ENCODE measurements around the gene GFPT2. TPM values are rescaled to one million over a fixed set of nuclear protein-coding genes. Genes with fewer than 3 reads are reported as not detected.

The GFPT2 gene
- total and polyA plus RNA-seq, 12 donors, result 1.9 to 20.1 (median 9.3) TPM

DNA sequence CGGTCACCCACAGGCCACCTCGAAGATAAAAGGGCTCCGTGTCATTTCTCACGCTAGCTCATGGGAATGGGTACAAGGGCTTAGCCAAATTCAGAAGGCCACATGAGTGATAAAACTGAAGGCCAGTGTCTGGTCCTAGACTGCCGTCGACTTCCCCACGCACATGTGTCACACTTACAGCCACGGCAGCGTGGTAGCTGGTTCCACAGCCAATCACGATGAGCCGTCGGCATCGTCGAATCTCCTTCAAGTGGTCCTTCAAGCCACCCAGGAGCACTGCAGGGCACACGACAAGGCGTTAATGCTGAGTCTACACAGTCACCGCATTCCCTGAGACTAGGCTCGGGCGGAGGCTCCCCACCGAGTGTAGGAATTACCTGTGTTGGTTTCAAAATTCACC lies 36.5 kb downstream of the GFPT2 start:
- intact Hi-C loops (cut with DNase I), result loop anchor here in 1 of 2 donors (10.0 kb wide), 1 partner anchor 182 kb away; no protein-coding TSS in a partner anchor
- no peak for TF ChIP-seq POLR2A (IDR thresholded peaks at IDR 0.05)
- TF ChIP-seq, protein P1, sequence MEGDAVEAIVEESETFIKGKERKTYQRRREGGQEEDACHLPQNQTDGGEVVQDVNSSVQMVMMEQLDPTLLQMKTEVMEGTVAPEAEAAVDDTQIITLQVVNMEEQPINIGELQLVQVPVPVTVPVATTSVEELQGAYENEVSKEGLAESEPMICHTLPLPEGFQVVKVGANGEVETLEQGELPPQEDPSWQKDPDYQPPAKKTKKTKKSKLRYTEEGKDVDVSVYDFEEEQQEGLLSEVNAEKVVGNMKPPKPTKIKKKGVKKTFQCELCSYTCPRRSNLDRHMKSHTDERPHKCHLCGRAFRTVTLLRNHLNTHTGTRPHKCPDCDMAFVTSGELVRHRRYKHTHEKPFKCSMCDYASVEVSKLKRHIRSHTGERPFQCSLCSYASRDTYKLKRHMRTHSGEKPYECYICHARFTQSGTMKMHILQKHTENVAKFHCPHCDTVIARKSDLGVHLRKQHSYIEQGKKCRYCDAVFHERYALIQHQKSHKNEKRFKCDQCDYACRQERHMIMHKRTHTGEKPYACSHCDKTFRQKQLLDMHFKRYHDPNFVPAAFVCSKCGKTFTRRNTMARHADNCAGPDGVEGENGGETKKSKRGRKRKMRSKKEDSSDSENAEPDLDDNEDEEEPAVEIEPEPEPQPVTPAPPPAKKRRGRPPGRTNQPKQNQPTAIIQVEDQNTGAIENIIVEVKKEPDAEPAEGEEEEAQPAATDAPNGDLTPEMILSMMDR (IDR thresholded peaks at IDR 0.05), result no peak

DNA sequence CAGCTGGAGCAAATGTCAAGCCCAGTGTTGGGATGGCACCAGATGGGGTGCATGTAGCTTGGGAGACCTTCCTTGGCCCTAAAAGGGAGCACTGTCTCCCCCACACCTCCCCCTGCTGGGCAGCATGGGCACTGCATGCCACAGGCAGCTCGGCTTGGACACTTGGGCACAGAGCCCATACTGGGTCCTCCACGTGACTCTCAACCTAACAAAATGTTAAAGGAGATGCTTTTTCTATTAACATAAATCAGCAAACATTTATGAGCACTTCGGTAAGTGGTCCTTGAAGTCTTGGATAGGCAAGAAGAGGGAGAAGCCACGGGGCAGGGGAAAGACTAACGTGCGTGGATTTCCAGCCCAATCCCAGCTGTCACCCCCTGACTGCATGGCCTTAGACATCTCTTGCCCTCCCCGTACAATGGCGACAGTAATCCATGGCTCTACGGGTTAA lies 37.3 kb downstream of the GFPT2 start:
- Histone ChIP-seq H3K4me1 (replicated peaks in 1 of 2) (no peaks in the 10 kb centered on the region), H3K9me3 (replicated peaks in 1 of 3) (no peaks in the 10 kb centered on the region), H3K27me3 (no peaks in the 10 kb centered on the region), H3K36me3 (replicated peaks in 1 of 2) (no peaks in the 10 kb centered on the region), H3K27ac (no peak overlapping the region), H3K4me3 (no peak overlapping the region)
- intact Hi-C loops (cut with DNase I), result loop anchor here in 1 of 2 donors (10.0 kb wide), 1 partner anchor 181 kb away; no protein-coding TSS in a partner anchor
- WGBS, 4 donors, result 56 to 60% (median 58%) methylated on average over 8 to 9 of the region's 9 CpGs
- TF ChIP-seq POLR2A (IDR thresholded peaks at IDR 0.05), result no peak
- TF ChIP-seq, protein P1 (IDR thresholded peaks at IDR 0.05), result peak; percentile 76 to 93 (median 87)
- DNase-seq, result peak; percentile 67 to 84 (median 73)

More for the DNA sequence above, 36.5 kb downstream of the GFPT2 start:
- H3K4me3 ChIP-seq, result no peak overlapping the region
- H3K27me3 ChIP-seq, result no peaks in the 10 kb centered on the region
- H3K36me3 ChIP-seq (replicated peaks in 1 of 2), result no peaks in the 10 kb centered on the region
- no peaks in the 10 kb centered on the region for H3K9me3 ChIP-seq (replicated peaks in 1 of 3)
- no peak overlapping the region for H3K27ac ChIP-seq
- 86 to 90% (median 88%) methylated on average over 20 of the region's 20 CpGs for WGBS, 4 donors
- no peaks in the 10 kb centered on the region for H3K4me1 ChIP-seq (replicated peaks in 1 of 2)
- no peak for DNase-seq

DNA sequence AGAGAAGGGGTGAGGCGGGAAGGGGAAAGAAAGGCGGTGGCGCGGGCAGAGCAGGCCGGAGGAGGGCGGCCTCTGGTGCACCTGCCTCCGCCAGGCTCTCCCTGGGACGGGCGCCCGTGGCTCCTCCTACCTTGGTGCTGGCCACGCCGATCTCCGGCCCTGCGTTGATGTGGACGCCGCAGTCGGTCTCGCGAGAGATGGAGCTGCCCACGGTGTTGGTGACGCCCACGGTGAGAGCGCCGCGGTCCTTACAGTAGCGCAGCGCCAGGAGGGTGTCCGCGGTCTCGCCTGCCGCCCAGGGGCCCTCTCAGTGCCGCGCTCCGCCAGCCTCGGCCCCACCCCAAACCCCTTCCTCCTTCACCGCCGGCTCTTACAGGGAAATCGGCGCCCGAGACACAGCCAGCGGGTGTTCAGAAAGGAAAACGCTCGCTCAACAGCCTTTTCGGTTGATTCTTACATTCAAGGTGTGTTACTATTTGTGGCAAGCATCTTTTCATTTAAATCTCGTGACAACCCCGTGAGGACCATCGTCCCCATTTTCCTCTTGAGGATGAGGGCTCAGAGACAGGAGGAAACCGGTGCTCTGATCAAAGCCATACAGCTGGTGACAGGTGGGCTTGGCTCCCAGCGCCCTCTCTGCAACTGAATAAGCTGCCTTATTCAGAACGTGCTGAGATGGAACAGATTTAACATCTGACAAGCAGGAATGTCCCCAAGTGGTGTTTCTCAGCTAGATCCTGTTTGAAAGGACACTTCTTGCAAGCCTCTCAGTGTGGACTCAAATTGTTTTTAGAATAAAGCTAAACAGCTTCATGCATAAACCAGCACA lies 39.2 kb downstream of the GFPT2 start:
- Histone ChIP-seq H3K36me3 (replicated peaks in 1 of 2) (no peaks in the 10 kb centered on the region), H3K4me1 (replicated peaks in 1 of 2) (no peaks in the 10 kb centered on the region), H3K4me3 (no peak overlapping the region), H3K27ac (peak overlapping the region in 1 of 5 donors; percentile 26), H3K27me3 (no peaks in the 10 kb centered on the region), H3K9me3 (replicated peaks in 1 of 3) (no peaks in the 10 kb centered on the region)
- 82 to 95% (median 91%) methylated on average over 48 to 50 of the region's 50 CpGs for WGBS, 4 donors
- intact Hi-C loops (cut with DNase I), result loop anchor here in 1 of 2 donors (10.0 kb wide), 1 partner anchor 179 kb away; no protein-coding TSS in a partner anchor
- TF ChIP-seq POLR2A (IDR thresholded peaks at IDR 0.05), result no peak
- TF ChIP-seq, protein P1 (IDR thresholded peaks at IDR 0.05), result no peak
- DNase-seq, result peak in 3 of 7 donors; percentile 55 to 67 (median 62)

DNA sequence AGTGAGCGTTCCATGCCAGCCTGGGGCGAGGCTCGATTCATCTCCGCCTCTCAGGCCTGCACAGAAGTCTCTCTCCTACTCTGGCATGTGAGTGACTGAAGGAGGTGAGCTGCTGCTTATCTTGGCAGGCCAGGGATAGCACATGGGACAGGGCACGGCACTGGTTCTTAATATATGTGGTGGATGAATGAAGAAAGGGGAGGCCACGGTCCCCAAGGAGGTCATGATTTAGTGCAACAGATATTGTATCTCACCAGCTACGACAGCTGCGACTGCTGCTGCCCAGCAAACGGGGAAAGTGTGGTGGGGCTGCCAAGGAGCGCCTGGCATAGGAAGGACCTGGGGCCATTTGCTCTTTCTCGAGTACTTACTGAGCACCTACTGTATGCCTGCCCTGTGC lies 41.9 kb downstream of the GFPT2 start:
- Histone ChIP-seq H3K27me3 (no peaks in the 10 kb centered on the region), H3K9me3 (replicated peaks in 1 of 3) (no peaks in the 10 kb centered on the region), H3K36me3 (replicated peaks in 1 of 2) (no peaks in the 10 kb centered on the region), H3K27ac (no peak overlapping the region), H3K4me1 (replicated peaks in 1 of 2) (no peaks in the 10 kb centered on the region), H3K4me3 (no peak overlapping the region)
- no peak for TF ChIP-seq POLR2A (IDR thresholded peaks at IDR 0.05)
- TF ChIP-seq, protein P1 (IDR thresholded peaks at IDR 0.05), result no peak
- WGBS, 4 donors, result 86 to 95% (median 91%) methylated on average over 10 to 11 of the region's 11 CpGs
- no peak for DNase-seq
- intact Hi-C loops (cut with DNase I), result loop anchor here in 1 of 2 donors (10.0 kb wide), 1 partner anchor 176 kb away; no protein-coding TSS in a partner anchor
